HepG2 (cell line): ENCODE data around the gene THAP3. TPM values are rescaled to one million over a fixed set of nuclear protein-coding genes. Genes with fewer than 3 reads are reported as not detected.

Source experiments
- ARID4A ChIP-seq: sonication (generic); formaldehyde crosslinking; IDR thresholded peaks from 2 replicates; pipeline ENCODE4 v1.5.0; 2020; ENCODE audit warnings: mild to moderate bottlenecking, missing genetic modification reagents, borderline replicate concordance
- DMAP1 ChIP-seq: IDR thresholded peaks from 2 replicates; pipeline ENCODE4 v1.6.1; 2016
- IRF2 ChIP-seq: IDR thresholded peaks from 2 replicates; pipeline ENCODE4 v1.6.1; 2018; ENCODE audit warnings: missing genetic modification reagents, missing compliant biosample characterization
- MXD4 ChIP-seq: IDR thresholded peaks from 2 replicates; pipeline ENCODE4 v1.6.1; 2016; ENCODE audit warnings: mild to moderate bottlenecking, missing biosample characterization, missing genetic modification reagents
- POGK ChIP-seq: sonication (generic); formaldehyde crosslinking; conservative IDR thresholded peaks from 2 replicates; pipeline ENCODE4 v1.8.0; 2022; ENCODE audit warnings: mild to moderate bottlenecking, moderate library complexity, missing genetic modification reagents
- POLR2A ChIP-seq, 2 experiments: IDR thresholded peaks; 2 replicates each; pipeline ENCODE4 v1.6.1; 2011; ENCODE audit warnings: low read depth in 2 of 2, low read length in 2 of 2, mild to moderate bottlenecking in 1 of 2, moderate library complexity in 1 of 2; ENCODE audit not compliant: insufficient read depth in 1 of 2
- POLR2AphosphoS5 ChIP-seq: IDR thresholded peaks from 2 replicates; pipeline ENCODE4 v1.6.1; 2012; ENCODE audit warnings: low read depth, low read length
- RAD21 ChIP-seq: fragments of 450-650 bp; formaldehyde crosslinking; IDR thresholded peaks from 2 replicates; pipeline ENCODE4 v1.5.0; 2020; ENCODE audit warnings: mild to moderate bottlenecking
- ZNF446 ChIP-seq: sonication (generic); formaldehyde crosslinking; IDR thresholded peaks from 2 replicates; pipeline ENCODE4 v1.5.0; 2020; ENCODE audit warnings: mild to moderate bottlenecking, missing genetic modification reagents
- ZNF451 ChIP-seq: sonication (generic); formaldehyde crosslinking; IDR thresholded peaks from 2 replicates; pipeline ENCODE4 v1.5.0; 2020; ENCODE audit warnings: mild to moderate bottlenecking, missing genetic modification reagents
- ZNF512B ChIP-seq: sonication (generic); formaldehyde crosslinking; IDR thresholded peaks from 2 replicates; pipeline ENCODE4 v1.5.1; 2020; ENCODE audit warnings: missing genetic modification reagents, mild to moderate bottlenecking, borderline replicate concordance
- ZNF556 ChIP-seq: sonication (generic); formaldehyde crosslinking; IDR thresholded peaks from 2 replicates; pipeline ENCODE4 v1.4.0; 2020; ENCODE audit warnings: mild to moderate bottlenecking, missing genetic modification reagents, borderline replicate concordance
- ZNF557 ChIP-seq: sonication (generic); formaldehyde crosslinking; IDR thresholded peaks from 2 replicates; pipeline ENCODE4 v1.4.0; 2020; ENCODE audit warnings: missing genetic modification reagents
- ZNF564 ChIP-seq: sonication (generic); formaldehyde crosslinking; IDR thresholded peaks from 2 replicates; pipeline ENCODE4 v1.8.1; 2023; ENCODE audit warnings: mild to moderate bottlenecking, missing genetic modification reagents
- ZNF598 ChIP-seq: sonication (generic); formaldehyde crosslinking; IDR thresholded peaks from 2 replicates; pipeline ENCODE4 v1.5.1; 2020; ENCODE audit warnings: mild to moderate bottlenecking, missing genetic modification reagents, borderline replicate concordance
- ZNF800 ChIP-seq: sonication (generic); formaldehyde crosslinking; IDR thresholded peaks from 2 replicates; pipeline ENCODE4 v1.4.0; 2020; ENCODE audit warnings: missing genetic modification reagents
- ZSCAN31 ChIP-seq: sonication (generic); formaldehyde crosslinking; IDR thresholded peaks from 2 replicates; pipeline ENCODE4 v1.5.0; 2020; ENCODE audit warnings: low read depth, mild to moderate bottlenecking, missing genetic modification reagents
- polyA plus RNA-seq, 8 experiments: library from polyadenylated mRNA; depleted of rRNA in 3 of 8; stranded (reverse) in 7 of 8; unstranded in 1 of 8; fragments of >200 nt; fragmentation: Illumina TruSeq in 4 of 8; extraction: Trizol in 4 of 8; gene quantifications; 2 replicates each; pipeline versions ENCODE4 v1.2.1 to v1.2.3, GENCODE V29; 2011 to 2016; ENCODE audit warnings: low read depth in 4 of 8, missing spikeins in 1 of 8, mixed read lengths in 1 of 8; ENCODE audit not compliant: insufficient read depth in 1 of 8
- total RNA-seq, 5 experiments: library from RNA; depleted of rRNA; stranded (reverse); fragments of >200 nt; fragmentation: Illumina TruSeq; extraction: Trizol; gene quantifications; 2 replicates each; pipeline ENCODE4 v1.2.3, GENCODE V29; 2016; ENCODE audit warnings: low read depth in 1 of 5

Gene THAP3
- total and polyA plus RNA-seq, 2 of the 13 experiments (the other 11 are each of a cell fraction or from before 2014, with no cell fraction given) = 10.3 to 14.9 TPM

DNA sequence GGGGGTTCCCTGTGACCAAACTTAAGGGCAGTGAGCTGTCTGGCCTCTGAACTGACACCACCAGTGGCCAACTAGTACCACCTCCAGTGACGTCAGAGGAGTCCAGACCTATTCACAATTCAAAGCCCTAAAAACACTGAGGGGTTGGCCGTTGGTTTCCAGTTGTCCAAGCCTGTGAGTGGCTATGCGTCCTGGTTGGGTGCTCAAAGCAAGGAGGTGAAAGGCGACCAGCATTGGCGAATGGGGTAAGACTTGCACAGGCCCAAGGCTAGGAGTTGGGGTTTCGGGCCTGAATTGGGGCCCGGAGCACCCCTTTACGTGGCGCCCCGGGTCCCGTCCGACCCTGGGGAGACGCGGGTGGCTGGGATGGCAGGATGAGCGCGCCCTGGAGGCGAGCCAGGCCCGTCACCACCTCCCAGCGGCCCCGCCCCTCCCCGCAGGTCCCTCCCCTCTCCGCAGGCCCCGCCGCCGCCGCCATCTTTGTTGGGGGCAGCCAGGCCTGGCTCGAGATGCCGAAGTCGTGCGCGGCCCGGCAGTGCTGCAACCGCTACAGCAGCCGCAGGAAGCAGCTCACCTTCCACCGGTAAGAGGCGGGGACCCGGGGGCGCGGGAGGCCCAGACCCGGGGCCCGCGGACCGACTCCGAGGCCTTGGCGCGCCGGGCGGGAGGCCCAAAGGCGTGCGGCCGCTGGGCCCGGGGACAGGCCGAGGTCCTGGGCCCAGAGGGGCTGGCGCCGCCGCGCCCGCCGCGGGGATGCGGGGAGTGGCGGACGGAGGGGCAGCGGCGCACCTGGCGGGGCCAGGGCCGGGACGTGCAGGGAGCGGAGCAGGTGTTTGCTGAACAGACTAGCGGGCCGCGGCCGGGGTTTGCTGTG lies at the start of gene THAP3 (continued):
- TF ChIP-seq ZNF451 (CRISPR knock-in tag) = 0 out of 2 replicates have a peak, but pooled peaks have one; percentile 1
- peak; percentile 43; the same call in 1 of the 2 replicates for TF ChIP-seq POLR2AphosphoS5
- TF ChIP-seq MXD4 (CRISPR knock-in tag) = 0 out of 2 replicates have a peak, but pooled peaks have one; percentile 66
- TF ChIP-seq ARID4A (CRISPR knock-in tag) = peak; percentile 60; the same call in 1 of the 2 replicates
- TF ChIP-seq IRF2 (CRISPR knock-in tag) = peak; percentile 41; the same call in 1 of the 2 replicates
- TF ChIP-seq ZNF800 (CRISPR knock-in tag) = peak; percentile 82; the same call in 1 of the 2 replicates
- TF ChIP-seq ZSCAN31 = 0 out of 2 replicates have a peak, but pooled peaks have one; percentile 77
- peak; percentile 74; the same call in 1 of the 2 replicates for TF ChIP-seq ZNF598 (CRISPR knock-in tag)
- peak; percentile 44; the same call in 1 of the 2 replicates for TF ChIP-seq POGK
- 0 out of 2 replicates have a peak, but pooled peaks have one; percentile 63 for TF ChIP-seq ZNF557
- TF ChIP-seq ZNF564 = 0 out of 2 replicates have a peak, but pooled peaks have one; percentile 38
- peak; percentile 18; the same call in 1 of the 2 replicates for TF ChIP-seq RAD21 (CRISPR knock-in tag)
- TF ChIP-seq ZNF556 (CRISPR knock-in tag) = peak; percentile 38; the same call in 1 of the 2 replicates
- TF ChIP-seq ZNF512B (CRISPR knock-in tag) = no peak
- TF ChIP-seq ZNF446 (CRISPR knock-in tag) = peak; percentile 61; the same call in 1 of the 2 replicates
- peak in 1 of 2 experiments; percentile 57; a peak in 1 of 4 replicates for TF ChIP-seq POLR2A (IDR thresholded peaks at IDR 0.05; ENCODE audit: insufficient read depth in 1 of 2, low read depth in 2 of 2, low read length in 2 of 2)
- peak; percentile 61; the same call in 1 of the 2 replicates for TF ChIP-seq DMAP1 (CRISPR knock-in tag)
